GM21825 (cell line): ENCODE results near the gene TRIM62.

ENCODE experiments used
- ATAC-seq: cut with Tn5 transposase; IDR thresholded peaks from one replicate; pipeline ENCODE4 v1.9.1; 2021; ENCODE audit warnings: mild to moderate bottlenecking, moderate library complexity; ENCODE audit not compliant: unreplicated experiment

The TRIM62 gene

DNA sequence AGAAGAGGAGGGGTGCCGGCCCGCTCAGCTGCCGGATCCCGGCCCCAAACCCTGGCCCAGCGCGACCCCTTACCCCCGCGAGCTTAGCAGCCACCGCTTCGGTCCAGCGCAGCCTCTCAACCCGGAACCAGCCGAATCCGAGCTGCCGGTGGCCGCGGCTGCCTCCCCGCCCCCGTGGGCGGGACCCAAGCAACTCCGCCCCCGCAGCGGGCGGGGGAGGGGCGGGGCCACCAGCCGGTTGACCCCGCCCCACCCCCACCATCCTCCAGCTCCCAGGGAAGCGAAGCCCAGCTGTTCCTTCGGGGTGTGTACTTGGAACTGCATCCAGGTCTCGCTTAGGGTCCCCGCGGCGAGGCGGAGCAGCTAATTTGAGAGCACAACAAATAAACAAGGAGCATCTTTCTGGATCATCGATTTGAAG, at the start of gene TRIM62:
Gene TRIM62 (minus strand): TSS at position 123 of the 421 bp plus-strand sequence. CDS start 611 bp downstream, outside the sequence.
- ATAC-seq, result peak; percentile 51

DNA sequence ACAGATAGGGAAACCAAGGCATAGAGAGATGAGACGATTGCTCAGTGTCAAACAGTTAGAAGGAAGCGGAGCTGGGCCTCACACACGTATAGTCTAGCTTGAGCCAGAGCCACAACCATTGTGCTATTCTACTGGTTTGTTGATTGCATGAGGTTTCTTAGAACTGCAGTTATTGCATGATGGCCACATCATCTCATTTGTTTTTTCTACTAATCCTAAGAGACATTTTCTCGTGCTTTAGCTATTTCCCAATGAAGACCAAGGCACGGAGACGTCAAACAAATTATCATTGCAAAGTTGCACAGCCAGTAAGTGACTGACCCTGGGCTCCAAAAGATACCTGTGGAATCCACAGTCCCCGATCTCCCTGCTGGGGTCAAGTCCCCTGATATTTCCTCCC, 49.3 kb upstream of the TRIM62 start:
- no peak for ATAC-seq

DNA sequence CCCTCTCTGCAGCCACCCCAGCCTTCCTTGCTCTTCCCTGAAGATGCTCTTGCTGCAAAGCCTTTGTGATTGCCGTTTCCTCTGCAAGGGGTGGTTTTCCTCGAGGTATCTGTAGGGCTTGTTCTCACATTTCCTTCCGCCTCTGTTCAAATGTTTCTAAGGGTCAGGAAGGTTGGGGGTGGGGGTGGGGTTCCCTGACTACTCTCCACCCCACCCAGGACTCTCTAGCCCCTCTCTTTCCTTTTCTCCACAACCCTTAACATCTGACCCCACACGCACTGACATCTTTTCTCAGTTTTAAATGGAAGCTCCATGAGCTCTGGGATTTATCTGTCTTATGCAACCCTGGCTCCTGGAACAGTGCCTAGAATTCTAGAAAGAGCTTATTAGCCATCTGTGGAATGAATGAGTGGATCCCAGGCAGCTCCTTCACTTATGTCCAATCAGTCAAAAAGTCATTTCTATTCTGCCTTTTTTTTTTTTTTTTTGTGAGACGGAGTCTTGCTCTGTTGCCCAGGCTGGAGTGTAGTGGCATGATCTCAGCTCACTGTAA, 47.2 kb upstream of the TRIM62 start:
- ATAC-seq, result no peak

DNA sequence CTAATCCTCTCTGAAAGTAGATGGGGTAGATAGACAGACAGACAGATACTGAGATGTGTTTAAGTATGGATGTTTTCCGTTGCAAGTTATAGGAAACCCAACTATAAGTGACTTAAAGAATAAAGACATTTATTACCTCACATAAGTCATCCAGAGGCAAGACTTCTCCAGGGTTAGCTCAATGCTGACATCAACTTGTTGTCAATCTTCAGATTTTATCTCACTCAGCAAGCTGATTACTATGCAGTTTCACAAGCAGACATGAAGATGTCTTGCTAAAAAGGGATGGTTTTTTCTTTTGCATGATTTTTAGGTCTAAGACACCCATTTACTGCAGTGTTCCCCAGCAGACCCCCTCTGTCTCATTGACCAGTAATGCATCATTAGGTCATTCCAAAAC, 43.7 kb upstream of the TRIM62 start:
- ATAC-seq, result no peak

DNA sequence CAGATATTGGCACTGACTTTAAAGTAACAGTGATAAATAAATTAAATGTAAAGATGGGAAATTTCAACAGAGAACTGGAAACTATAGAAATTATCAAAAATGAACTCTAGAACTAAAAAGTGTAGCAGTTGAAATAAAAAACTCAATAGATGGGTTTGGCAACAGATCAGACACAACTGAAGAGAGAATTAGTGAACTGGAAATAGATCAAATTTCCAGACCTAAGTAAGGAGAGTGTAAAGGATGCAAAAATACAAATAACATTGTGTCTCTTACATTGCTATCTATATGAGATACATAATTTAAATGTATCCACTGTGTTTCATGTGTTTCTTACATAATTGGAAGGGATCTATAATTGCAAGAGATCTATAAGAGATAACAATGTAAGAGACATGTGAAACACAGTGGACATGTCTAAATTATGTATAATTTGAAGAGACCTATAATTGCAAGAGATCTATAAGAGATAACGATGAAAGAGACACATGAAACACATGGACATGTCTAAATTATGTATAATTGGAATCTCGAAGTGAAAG, 42.4 kb upstream of the TRIM62 start:
- ATAC-seq, result no peak

DNA sequence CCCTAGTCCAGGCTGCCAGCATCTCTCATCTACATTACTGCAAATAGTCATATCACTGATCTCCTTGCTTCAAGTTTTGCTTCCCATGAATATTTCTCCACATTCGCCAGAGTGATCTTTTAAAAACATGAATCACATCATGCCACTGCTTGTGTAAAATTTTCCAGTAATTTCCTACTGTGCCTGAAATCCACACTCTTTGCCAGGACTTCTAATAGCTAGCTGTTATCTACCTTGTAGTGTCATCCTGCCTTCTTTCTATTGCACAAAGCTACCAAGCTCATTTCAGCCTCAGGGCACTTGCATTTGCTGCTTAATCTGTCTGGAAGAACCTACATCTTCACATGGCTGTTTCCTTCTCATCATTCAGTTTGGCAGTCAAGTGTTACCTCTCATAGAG, 40.5 kb upstream of the TRIM62 start:
- ATAC-seq, result no peak

DNA sequence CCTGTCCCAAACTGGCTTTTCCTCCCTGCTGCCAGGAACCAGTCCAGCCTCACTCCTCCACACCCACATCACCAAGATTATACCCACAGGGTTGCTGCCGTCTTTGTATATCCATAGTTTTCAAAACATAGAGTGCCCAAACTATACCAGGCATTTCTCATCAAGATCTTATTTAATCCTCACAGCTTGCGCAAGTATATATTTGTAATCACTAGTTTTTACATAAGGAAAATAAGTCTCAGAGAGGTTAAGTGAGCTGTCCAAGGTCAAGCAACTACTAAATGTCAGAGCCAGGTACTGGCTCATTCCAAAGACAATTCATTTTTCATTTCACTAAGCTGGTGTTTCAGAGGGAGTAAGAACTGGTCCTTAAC, 39.5 kb upstream of the TRIM62 start:
- no peak for ATAC-seq

DNA sequence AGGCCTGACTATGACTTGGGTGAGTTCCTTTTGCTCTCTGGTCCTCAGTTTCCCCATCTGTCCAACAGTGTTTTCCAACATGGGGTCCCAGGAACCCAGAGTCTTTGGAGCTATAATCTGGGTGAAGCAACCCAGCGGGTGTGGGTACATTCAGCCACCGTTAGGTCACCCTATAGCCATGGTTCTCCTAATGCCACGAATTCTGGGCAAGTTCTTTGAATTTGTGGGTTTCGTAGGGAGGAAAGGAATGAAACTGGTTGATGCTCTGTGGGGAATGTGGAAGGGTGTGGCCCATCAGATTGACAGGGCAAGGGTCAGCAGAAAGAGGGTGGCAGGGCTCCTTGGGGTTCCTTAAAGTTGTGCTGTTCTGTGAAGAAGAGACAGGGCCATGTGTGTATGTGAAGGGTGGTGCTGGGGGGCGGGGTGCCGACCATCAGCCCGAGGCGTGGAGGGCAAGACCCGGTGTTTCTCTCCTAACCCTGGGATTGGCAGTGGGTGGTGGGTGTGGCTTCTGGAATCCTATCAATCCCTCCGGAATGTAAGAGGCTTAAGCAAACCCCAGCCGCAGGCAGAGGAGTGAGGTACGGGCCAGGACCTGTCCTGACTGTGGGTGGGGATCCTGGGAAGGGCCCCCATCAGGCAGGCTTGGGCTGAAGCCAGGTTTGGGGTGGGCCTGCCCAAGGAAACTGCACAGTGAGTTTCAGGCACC, 39.0 kb upstream of the TRIM62 start:
- no peak for ATAC-seq

DNA sequence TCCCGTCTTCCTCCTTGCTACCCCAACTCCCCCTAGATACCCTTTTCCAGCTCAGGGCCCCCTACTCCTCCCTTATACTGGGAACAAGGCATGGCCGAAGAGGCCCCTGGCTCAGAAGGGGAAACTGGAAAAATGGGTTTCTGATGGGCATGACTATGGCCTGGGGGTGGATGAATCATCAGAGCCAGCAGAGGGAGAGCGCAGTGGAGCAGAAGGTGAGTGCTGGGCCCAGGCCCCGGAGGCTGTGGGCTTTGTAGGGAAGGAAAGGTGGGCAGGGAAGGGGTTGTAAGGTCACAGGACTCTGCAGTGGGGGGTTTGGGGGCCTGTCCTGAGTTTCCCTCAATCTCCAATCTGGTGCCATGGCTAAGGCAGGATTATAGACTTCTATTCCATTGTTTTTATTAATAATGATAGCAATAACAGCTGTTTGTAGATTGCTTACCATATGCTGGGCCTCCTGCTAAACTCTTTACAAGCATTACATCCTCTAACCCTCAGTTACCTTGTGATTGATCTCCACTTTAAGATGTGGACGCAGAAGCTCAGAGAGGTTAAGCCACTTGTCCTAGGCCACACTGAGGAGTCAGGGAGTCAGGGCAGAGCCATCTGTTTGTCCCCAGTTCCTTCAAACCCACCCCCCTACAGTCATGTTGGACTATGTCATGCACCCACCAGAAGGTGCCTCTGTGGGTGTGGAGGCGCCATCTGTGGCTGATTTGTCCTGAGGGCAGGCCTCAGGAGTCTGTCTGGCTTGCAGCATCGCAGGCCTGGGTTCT, 38.2 kb upstream of the TRIM62 start:
- ATAC-seq, result no peak

DNA sequence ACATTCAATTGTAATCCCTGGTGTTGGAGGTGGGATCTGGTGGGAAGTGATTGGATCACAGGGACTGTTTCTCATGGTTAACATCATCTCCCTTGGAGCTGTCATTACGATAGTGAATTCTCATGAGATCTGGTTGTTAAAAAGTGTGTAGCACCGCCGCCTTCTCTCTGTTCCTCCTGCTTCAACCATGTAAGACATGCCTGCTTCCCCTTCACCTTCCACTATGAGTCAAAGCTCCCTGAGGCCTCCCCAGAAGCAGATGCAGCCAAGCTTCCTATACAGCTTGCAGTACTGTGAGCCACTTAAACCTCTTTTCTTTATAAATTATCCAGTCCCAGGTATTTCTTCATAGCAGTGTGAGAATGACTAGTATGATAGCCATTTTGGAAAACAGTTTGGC, 30.1 kb upstream of the TRIM62 start:
- ATAC-seq, result no peak

DNA sequence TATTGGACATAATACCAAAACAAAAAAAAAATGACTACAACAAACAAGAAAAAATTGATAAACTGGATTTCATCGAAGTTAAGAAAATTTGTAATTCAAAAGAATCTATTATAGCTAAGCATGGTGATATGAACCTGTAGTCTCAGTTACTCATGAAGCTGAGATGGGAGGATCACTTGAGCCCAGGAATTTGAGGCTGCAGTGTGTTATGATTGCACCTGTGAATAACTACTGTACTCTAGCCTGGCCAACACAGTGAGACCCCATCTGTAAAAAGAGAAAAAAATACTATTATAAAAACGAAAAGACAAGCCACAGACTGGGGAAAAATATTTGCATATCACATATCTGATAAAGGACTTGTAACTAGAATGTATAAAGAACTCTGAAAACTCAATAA, 24.5 kb upstream of the TRIM62 start:
- no peak for ATAC-seq

DNA sequence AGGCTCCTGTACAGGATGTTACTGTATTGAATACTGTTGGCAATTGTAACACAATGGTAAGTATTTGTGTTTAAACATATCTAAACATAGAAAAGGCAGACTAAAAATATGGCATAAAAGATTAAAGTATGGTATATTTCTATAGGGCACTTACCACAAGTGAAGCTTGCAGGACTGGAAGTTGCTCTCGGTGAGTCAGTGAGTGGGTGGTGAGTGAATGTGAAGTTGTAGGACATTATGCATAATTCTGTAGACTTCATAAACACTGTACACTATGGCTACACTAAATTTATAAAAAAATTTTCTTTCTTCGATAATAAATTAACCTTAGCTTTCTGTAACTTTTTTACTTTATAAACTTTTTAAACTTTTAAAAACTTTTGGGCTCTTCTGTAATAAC, 13.7 kb upstream of the TRIM62 start:
- ATAC-seq, result no peak

DNA sequence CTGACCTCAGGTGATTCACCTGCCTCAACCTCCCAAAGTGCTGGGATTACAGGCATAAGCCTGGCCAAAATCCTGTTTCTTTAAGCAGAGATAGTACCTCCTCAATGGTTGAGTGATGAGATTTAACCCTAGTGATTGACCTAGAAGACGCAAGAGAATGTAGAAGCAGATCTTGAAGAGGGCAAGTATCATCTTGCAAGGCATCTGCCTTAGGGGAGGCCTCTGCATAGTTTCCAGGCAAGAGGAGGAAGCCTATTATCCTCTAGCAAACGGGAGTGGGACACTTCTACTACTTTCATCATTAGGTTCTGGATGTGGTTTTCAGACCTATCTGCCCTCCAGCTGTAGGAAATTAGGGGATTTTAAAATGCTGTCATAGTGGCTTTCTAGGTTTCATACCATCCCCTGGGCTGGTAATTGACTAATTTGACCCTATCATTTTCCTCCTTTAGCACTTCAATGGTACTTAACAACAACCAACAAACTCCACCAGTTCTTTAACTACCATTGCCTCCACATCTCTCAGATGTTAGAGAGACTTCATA, 10.0 kb upstream of the TRIM62 start:
- ATAC-seq, result no peak

DNA sequence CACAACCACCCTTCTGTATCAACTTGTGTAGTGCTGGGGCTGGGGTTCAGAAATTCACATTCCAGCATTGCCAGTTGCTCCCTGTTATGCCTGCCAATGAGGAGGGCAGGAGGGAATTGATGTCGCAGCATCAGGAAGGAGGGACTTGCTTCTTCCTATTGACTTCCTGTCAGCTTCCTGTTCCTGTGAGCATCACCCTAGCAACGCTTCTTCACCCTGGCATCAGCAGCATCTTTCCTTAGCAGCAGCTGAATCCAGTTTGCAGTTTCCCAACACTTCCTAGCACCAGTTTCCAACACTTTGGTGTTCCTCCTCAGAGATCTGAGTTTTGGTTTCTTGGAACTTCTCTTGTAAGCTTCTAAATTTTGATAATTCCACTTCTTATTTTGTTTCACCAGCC, 8.9 kb upstream of the TRIM62 start:
- ATAC-seq, result no peak

DNA sequence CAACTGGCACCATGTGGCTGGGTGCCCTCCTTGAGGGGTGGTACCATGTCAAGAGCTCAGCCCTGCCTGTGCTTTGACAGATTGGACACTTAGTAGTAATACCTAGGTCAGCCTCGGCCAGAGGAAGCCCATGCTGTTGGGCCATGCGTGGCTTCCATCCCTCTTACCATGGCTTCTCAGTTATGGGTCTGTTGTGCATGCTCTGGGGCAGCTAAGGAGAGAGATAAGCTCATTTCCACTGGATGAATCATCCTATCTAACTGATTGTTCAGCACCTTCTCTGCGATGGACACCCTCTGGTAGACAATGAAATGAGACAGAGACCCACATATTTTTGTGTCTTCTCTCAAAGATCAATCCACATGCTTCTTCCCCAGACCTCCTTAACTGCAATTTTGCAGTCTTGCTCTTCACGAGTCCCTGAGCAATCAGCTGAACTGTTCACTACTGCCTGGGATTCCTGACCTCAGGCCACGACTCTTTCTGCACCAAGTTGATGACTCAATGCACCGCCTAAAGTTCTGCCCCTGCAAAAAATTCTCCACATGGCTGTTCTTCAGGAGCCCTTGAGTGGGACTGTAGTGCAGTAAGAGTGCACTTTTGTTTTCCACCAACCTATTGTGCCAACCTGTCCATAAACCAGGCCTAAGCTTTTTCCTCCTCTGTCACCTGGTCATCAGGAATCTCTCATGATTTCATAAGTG, 6.9 kb upstream of the TRIM62 start:
- ATAC-seq, result no peak

DNA sequence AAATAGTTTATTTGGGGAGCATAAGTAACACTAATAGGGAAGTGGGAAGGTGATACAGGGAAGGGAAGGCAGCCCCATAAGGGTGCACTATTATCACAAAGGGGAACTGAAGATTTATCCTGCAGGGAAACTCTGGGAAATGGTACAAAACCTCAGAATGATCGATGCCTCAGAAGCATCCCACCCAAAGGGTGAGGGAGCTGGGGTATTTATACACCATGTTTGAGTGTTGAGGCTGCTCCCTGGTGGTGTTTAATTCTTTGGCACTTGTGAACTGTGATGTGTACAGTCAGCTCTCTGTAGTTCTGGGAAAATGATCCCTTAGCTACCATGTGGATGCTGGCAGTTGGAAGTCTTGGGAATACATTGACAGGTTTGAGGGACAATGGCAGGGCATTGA, 5.1 kb upstream of the TRIM62 start:
- ATAC-seq, result no peak

DNA sequence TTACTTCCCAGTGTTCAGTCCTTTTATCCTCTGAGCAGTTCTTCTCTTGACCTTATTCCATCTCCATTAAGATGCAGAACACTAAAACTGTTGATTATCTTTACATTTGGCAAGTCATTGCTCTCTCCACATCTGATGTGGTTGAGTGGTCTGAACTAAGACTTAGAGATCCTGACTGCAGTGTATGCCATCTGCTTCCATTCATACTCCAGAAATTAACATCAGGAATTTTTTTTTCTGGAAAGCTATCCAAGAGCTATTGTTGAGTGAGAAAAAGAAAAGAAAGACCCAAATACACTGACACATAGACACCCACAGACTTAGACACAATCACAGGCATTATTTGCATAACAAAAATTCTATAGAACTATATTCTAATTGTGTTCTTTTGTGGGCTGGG, 3.7 kb upstream of the TRIM62 start:
- no peak for ATAC-seq

DNA sequence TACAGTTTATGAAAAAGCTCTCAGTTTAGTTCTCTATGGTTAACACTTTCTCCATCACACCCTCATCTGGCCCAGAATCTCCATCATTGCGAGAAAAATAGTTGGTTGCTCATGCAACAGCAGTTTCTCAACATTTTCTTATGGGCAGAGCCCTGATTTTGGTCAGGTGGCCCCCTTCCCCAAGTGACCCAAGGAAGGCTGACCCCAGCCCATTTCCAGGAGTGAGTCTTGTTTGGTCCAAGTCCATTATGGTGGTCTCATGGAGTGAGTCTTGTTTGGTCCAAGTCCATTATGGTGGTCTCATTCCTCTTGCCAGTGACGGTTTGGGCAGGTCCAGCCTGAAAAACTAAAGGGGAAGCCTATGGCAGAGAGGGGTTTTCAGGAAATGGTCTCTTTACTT, 1.5 kb upstream of the TRIM62 start:
- no peak for ATAC-seq

DNA sequence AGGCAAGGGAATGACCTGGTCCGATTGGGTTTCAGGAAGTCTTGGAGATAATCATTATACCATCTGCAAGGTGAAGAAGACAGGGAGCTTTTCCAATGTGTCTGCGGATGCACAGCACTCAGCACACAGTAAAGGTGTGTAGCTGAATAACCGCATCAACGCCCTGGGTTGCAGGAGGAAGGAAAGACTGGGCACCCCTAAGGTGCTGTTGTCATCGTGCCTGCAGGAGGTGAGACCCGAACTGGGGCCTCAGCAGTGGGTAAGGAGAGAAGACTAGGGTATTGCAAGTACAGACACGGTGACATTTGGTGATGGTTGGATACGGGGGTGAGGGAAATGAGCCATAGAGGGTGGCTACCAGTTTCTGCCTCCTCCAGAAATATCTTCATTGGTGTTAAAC, 1.1 kb upstream of the TRIM62 start:
- ATAC-seq, result no peak

DNA sequence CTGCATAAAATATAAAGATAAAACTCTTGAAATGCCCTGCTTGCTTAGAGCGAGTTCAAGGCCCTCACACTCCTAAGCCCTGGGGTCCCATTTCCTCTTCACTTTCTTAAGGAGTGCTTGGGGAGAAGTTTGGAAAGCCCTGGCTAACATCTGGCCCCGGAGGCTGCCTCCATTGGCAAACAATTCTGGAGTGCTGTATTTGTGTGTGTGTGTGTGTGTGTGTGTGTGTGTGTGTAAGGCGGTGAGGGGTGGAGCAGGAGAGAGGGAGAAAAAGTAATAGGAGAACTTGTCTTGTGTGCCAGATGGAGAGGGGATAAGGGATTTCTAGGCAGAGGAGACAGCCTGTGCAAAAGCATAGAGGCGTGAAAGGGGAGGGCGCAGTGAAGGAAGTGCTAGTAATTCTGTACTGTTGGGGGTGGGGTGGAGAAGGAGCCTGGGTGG, 578 bp upstream of the TRIM62 start:
- ATAC-seq, result no peak
